Stimulated activated CD8-positive, alpha-beta memory T cell treated with anti-CD3 and anti-CD28 coated beads, Interleukin-4, amount 100 ng/mL, for 1 hour (primary cell): ENCODE results near the gene ASMT.
"Not testable (repeated sequence)": the region's sequence is repeated elsewhere in the genome, so short reads cannot be mapped to it uniquely, and the experiment has no call there.

Experiments
- DNase-seq, 2 donors: peaks; one replicate each; pipeline ENCODE4 v3.0.0-alpha.2; 2020; ENCODE audit warnings: low read depth in 2 of 2, low spot score in 1 of 2

The ASMT gene

GRCh38 chrX:1597345-1598020 lies 17.4 kb upstream of the ASMT start:
- no peak for DNase-seq

DNA sequence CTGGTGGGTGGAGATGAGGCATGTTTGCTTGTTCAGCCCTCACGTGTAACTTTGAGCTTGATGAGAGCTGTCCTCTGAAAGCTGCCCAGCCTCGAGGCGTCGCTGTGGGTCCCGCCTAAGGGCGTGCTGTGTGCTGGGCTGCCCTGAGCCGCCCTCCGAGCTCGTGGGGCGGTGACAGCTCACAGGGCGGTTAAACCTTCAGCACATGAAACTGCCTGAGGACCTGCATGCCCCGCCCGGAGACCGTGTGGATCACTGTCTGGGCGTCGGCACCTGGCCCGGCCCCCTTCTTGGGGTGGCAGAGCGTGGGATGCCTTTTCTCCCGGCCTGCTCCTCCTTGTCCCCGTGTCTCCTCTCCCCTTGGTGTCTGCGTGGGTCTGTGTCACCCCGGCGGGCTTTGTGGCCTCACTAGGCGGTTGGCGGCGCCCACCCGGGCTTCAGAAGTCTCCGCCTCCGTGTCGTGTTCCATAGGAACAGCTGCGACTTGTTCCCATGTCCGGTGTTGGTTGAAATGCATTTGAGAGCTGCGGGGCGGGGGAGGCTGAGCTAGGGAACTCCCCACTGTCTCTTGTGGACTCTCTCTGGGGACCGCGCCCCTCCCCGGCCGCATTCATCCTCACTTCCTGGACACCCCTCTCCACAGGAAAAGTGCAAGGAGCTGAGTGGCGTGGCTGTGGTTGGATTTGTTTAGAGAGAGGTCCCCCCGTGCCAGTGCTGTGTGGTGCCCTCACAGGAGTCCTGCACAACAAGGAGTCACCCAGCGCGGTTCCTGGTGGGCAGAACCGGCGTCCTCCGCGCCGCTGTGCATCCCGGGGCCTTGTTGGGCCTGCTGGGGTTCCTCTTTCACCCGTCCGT lies 16.6 kb upstream of the ASMT start:
- no peak for DNase-seq

- DNase-seq, result no peak
These were observed 15.7 kb upstream of the ASMT start for GRCh38 chrX:1598876-1599790.

GRCh38 chrX:1599791-1600405 lies 15.0 kb upstream of the ASMT start:
- DNase-seq, result no peak

DNA sequence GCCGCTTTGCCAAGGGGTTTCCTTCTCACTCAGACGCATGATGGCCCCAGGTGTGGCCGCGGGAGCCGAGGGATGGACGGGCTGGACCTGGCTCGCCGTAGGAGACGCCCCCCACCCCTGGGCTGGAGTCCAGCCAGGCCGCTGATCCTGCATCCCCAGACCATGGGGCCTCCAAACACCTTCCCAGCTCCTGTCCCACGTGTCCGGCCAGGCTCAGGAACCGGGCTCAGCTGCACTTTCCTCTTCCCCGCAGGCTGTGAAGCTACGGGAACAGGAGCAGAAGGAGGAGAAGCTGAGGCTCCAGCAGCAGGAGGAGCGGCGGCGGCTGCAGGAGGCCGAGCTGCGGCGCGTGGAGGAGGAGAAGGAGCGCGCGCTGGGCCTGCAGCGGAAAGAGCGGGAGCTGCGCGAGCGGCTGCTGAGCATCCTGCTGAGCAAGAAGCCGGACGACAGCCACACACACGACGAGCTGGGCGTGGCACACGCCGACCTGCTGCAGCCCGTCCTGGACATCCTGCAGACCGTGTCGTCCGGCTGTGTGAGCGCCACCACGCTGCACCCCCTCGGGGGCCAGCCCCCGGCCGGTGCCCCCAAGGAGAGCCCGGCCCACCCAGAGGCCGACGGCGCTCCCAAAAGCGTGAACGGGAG lies 14.3 kb upstream of the ASMT start:
- DNase-seq, result no peak

DNA sequence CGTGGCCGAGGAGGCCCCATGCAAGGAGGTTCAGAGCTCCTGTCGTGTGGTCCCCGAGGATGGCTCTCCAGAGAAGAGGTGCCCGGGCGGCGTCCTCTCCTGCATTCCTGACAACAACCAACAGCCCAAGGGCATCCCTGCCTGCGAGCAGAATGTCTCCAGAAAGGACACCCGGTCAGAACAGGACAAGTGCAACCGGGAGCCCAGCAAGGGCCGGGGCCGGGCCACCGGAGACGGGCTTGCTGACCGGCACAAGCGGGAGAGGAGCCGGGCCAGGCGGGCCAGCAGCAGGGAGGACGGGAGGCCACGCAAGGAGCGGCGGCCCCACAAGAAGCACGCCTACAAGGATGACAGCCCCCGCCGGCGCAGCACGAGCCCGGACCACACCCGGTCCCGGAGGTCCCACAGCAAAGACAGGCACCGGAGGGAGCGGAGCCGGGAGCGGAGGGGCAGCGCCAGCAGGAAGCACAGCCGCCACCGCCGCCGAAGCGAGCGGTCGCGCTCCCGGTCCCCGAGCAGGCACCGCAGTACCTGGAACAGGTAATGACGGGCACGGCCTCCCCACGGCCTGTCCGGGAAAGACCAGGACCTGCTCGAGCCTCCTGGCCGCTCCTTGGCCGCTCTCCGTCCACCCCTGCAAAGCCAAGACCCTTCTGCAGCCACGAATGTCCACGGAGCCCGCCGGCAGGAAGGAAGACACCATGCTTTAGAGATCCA lies 13.7 kb upstream of the ASMT start:
- no peak for DNase-seq

- DNase-seq, result no peak
These were observed 13.1 kb upstream of the ASMT start for GRCh38 chrX:1601768-1602085.

DNA sequence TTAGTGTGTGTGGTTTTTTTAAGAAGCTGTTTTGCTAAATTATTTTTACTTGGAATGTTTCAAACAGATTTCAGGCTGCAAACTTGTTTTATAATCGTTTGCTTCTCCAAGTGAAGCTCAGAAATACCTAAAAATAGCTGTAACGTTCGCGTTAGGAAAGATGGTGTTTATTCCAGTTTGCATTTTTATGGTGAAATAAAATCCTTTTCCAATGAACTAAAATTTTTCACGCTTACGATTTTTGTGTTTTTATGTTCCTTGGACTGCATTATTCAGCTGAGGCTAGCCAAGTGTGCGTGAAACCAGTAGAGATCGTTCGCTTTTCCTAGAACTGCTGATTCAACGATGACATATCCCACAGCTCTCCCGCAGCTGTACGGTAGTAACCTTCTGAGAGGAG lies 12.6 kb upstream of the ASMT start:
- no peak for DNase-seq

- no peak for DNase-seq
These were observed 8.4 kb upstream of the ASMT start for GRCh38 chrX:1606496-1606895.

DNA sequence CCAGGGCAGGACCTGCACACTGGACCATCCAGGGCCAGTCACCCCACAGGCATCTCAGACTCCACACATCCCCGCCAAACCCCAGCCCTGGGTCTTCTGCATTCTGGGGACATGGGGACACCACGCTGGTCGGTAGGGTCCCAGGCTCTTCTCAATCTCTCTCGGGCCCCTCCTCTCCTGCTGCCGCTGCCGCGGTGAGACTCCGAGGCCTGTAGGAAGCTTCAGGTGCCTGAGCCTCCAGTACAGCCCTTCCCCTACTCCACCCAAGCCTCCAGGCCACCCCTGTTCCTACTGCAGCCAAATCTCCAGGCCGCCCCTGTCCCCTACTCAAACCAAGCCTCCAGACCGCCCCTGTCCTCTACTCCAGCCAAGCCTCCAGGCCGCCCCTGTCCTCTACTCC lies 5.5 kb upstream of the ASMT start:
- DNase-seq, result no peak

DNA sequence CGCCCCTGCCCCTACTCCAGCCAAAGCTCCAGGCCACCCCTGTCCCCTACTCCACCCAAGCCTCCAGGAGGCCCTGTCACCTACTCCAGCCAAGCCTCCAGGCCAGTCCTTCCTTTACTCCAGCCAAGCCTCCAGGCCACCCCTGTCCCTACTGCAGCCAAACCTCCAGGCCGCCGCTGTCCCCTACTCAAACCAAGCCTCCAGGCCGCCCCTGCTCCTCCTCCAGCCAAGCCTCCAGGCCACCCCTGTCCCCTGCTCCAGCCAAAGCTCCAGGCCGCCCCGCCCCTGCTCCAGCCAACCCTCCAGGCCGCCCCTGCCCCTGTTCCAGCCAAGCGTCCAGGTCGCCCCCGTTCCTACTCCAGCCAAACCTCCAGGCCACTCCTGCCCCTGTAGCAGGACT lies 5.1 kb upstream of the ASMT start:
- DNase-seq, result no peak

GRCh38 chrX:1610166-1610565 lies 4.7 kb upstream of the ASMT start:
- no peak for DNase-seq

DNA sequence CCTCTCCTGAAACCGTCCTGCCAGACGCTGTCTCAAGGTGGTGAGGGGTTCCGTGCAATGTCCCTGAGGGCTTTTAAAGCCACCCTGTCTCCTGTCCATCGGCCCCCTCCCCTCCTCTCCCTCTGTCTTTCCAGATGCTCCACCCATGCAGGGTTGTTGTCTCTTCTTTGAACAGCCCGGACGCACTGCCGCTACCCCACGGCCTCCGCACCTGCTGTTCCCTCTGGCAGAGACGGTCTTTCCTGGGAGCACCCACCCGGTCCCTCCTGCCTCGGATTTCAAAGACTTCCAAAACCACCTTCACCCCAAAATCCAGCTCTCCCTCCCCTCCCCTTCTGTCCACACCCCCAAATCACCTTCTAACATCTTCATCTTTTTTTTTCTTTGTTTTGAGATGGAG lies 4.1 kb upstream of the ASMT start:
- no peak for DNase-seq

GRCh38 chrX:1612641-1613286 lies 2.1 kb upstream of the ASMT start:
- DNase-seq, result no peak

DNA sequence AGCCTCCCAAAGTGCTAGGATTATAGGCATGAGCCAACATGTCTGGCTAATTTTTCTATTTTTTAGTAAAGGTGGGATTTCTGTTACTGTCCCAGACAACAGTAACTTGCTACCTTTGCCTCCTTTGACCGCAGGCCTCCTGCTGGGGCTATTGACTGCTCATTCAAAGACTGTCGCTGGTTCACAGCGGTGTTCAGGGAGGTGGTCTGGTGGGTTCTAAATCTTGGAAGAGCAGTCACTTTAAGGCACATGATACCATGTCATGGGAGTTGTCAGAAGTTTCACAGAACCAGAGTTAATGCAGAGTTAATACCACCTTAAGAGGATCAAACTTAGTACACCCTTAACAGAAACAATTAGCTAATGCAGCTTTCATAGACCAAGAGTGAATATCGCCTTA lies 3.8 kb downstream of the ASMT start:
- no peak for DNase-seq

DNA sequence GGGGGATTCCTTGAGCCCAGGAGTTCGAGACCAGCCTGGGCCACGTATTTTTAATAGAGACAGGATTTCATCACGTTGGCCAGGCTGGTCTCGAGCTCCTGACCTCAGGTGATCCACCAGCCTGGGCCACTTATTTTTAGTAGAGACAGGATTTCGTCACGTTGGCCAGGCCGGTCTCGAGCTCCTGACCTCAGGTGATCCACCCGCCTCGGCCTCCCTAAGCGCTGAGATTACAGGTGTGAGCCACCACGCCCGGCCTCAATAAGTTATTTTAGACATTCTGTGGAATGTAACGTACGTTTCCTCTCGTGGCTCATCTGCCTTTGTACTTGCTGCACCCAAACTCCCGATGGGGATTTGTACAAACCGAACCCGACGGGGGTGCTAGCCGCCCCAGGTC lies 8.8 kb downstream of the ASMT start:
- DNase-seq, result no peak

DNA sequence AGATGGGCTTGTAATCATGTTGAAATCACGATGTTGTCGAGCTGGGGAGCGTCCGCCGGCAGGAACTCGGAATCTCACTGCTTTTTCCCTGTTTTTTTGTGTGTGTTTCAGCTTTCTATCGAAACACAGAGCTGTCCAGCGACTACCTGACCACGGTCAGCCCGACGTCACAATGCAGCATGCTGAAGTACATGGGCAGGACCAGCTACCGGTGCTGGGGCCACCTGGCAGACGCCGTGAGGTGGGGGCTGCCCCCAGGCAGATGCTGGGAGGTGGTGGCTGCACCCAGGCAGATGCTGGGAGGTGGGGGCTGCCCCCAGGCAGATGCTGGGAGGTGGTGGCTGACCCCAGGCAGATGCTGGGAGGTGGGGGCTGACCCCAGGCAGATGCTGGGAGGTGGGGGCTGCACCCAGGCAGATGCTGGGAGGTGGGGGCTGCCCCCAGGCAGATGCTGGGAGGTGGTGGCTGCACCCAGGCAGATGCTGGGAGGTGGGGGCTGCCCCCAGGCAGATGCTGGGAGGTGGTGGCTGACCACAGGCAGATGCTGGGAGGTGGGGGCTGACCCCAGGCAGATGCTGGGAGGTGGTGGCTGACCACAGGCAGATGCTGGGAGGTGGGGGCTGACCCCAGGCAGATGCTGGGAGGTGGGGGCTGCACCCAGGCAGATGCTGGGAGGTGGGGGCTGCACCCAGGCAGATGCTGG lies 9.4 kb downstream of the ASMT start:
- not testable (repeated sequence) for DNase-seq

DNA sequence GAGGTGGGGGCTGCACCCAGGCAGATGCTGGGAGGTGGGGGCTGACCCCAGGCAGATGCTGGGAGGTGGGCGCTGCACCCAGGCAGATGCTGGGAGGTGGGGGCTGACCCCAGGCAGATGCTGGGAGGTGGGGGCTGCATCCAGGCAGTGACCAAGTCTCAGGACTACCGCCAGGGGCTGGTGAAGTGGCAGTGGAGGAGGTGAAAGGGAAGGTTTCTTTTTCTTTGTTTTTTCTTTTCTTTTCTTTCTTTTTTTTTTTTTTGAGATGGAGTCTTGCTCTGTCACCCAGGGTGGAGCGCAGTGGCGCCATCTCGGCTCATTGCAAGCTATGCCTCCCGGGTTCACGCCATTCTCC lies 10.0 kb downstream of the ASMT start:
- DNase-seq, result not testable (repeated sequence)

DNA sequence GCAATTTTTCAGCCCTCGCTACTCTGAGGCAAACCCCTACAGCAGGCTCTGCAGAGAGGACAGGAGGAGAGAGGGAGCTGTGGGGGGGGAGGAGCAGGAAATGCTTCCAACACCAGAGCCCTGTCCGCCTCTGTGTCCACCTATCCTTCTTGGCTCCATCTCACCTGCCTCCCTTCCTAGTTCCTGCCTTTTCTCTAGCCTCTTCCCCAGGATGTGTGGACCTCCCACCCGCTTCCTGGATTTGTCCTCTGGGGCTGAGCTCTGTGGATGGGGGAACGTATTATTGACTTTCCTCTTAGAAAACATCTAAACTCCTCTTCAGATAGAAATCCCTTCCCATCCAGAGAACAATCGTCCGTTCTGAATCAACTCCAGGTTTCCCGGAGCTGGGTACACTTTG lies 14.4 kb downstream of the ASMT start:
- DNase-seq, result no peak
